ENCODE data around the gene DDX49.

- TF ChIP-seq, protein P1, sequence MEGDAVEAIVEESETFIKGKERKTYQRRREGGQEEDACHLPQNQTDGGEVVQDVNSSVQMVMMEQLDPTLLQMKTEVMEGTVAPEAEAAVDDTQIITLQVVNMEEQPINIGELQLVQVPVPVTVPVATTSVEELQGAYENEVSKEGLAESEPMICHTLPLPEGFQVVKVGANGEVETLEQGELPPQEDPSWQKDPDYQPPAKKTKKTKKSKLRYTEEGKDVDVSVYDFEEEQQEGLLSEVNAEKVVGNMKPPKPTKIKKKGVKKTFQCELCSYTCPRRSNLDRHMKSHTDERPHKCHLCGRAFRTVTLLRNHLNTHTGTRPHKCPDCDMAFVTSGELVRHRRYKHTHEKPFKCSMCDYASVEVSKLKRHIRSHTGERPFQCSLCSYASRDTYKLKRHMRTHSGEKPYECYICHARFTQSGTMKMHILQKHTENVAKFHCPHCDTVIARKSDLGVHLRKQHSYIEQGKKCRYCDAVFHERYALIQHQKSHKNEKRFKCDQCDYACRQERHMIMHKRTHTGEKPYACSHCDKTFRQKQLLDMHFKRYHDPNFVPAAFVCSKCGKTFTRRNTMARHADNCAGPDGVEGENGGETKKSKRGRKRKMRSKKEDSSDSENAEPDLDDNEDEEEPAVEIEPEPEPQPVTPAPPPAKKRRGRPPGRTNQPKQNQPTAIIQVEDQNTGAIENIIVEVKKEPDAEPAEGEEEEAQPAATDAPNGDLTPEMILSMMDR (IDR thresholded peaks at IDR 0.05; ENCODE audit: poor library complexity) = no peak
- no peak for TF ChIP-seq EZH2phosphoT487 (IDR thresholded peaks at IDR 0.05; ENCODE audit: low read depth, severe bottlenecking, unreplicated experiment)
- no peak for TF ChIP-seq EZH2 (IDR thresholded peaks at IDR 0.05; ENCODE audit: borderline replicate concordance)
Measured at GRCh38 chr19:18975869-18976268, 56.4 kb downstream of the DDX49 start.
